GM18909 (cell line): ENCODE data around the gene METTL24.
A peak's percentile ranks its signal among the peaks of the same experiment; 100 is the strongest.
"Not testable (repeated sequence)": the region's sequence is repeated elsewhere in the genome, so short reads cannot be mapped to it uniquely, and the experiment has no call there.

Experiments
- ATAC-seq: cut with Tn5 transposase; IDR thresholded peaks from one replicate; pipeline ENCODE4 v1.9.1; 2021; ENCODE audit warnings: mild to moderate bottlenecking; ENCODE audit not compliant: unreplicated experiment, poor library complexity

Gene METTL24

GRCh38 chr6:110282412-110282811 is 75.7 kb downstream of the METTL24 start:
- ATAC-seq: no peak

- ATAC-seq: no peak
Measured at GRCh38 chr6:110277100-110277665, 81.0 kb downstream of the METTL24 start.

- not testable (repeated sequence) for ATAC-seq
Measured at GRCh38 chr6:110272781-110273180, 85.4 kb downstream of the METTL24 start.

GRCh38 chr6:110271732-110272022 is 86.5 kb downstream of the METTL24 start:
- ATAC-seq: no peak

GRCh38 chr6:110270165-110270564 is 88.0 kb downstream of the METTL24 start:
- no peak for ATAC-seq

- ATAC-seq: no peak
Measured at GRCh38 chr6:110269623-110270022, 88.5 kb downstream of the METTL24 start.

GRCh38 chr6:110266996-110267395 is 91.2 kb downstream of the METTL24 start:
- ATAC-seq: no peak

DNA sequence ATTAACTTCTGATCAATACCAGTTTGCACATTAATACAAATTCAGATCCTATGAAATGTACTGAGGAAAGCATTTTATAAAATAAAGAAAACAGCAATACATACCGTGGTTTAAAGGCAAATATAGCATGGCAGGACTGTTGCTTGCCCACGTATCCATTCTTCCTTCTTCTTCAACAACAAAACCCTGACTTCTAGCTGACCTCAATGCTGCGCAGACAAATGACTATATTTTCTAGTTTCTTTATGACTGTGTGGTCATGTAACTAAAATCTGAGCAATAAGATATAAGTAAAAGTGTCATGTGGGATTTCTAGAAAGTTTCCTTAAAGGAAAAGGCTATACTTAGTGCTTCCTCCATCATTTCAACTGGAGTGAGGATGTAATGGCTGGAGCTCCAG is 92.9 kb downstream of the METTL24 start:
- ATAC-seq: no peak

DNA sequence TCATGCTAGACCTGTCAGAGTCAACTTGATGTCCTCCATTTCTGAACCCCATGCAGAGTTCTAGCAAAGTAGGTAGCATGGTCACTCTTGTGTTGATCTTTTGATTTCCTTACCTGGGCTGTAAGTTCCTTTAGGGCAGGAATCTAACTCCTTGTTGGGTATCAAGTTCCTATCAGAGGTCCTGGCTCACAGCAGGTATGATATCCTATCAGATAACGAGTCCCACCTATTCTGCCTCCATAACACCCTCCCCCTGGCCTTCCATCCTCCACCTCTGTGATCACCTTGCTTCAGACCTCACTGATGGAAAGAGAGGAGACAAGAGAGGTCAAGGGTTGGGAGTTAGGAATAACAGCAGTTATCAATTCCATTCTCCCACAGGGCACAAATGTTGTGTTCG is 101.8 kb downstream of the METTL24 start:
- no peak for ATAC-seq

DNA sequence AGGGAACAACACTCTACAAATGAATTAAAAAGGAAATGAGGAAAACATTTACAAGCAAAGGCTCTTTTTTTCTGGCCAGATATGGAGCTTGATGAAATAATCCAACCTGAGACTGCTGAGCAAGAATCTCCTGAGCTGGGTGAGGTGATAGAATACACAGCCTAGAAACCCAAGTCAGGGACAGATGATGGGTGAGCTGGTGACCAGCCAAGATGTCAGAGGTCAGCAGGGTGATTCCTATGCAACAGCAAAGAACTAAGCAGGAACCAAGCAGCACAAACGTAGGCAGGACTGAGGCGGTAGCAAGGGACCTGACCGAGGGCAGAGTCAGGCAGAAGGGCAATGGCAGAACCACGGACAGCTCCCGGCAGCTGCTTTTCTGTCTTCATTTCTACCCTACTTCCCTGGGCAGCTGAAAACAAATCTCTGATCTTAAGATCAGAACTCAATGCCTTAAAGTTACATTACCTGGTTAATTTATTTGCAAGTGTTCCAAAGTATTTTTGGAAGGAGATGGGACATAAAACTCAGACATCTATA is 102.9 kb downstream of the METTL24 start:
- no peak for ATAC-seq

GRCh38 chr6:110250838-110251237 is 107.3 kb downstream of the METTL24 start:
- ATAC-seq: no peak

- ATAC-seq: no peak
Measured at GRCh38 chr6:110250058-110250457, 108.1 kb downstream of the METTL24 start.

DNA sequence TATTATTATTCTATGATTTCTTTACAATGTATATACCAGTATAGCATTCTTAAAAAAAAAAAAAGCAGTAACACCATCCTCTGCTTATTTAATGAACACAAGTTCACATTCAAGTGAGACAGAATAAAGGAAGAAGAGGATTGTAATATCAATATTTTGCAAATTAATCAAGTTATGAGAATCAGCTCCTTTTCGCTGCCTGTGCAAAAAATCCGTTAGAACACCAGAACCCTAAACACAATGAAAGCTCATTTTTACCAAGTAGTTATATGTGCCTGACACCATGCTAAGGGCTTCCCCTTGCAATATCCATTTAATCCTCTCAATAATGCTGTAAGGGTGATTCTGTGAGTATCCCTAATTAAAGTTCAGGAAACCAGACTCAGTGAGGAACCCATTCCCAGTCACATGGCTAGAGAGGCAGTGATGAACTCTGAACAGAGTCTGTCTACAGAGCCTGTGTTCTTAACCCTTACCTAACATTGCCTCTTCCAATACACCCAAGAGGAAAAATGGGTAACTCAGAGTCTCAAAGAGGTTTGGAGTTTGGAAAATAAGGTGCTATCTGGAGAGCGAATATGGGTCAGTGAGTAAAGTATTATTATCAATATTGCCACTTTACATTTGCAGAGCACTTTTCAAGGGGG is 111.1 kb downstream of the METTL24 start:
- no peak for ATAC-seq

GRCh38 chr6:110246378-110246777 is 111.8 kb downstream of the METTL24 start:
- ATAC-seq: no peak

DNA sequence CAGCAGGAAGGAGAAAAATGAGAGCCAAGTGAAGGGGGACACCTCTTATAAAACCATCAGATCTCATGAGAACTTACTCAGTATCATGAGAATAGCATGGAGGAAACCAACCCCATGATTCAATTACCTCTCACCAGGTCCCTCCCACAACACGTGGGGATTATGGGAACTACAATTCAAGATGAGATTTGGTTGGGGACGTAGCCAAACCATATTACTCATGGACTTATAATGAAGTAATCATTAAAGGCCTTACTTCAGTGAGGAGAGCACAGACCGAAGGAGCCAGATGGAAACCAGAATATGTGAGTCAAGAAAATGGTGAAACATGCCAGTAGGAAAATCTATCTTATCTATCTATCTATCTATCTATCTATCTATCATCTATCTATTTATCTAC is 113.5 kb downstream of the METTL24 start:
- ATAC-seq: not testable (repeated sequence)

GRCh38 chr6:110239526-110240274 is 118.4 kb downstream of the METTL24 start:
- no peak for ATAC-seq

- ATAC-seq: not testable (repeated sequence)
Measured at GRCh38 chr6:110236007-110236406, 122.1 kb downstream of the METTL24 start.

GRCh38 chr6:110233770-110234374 is 124.3 kb downstream of the METTL24 start:
- peak; percentile 96 for ATAC-seq

GRCh38 chr6:110232450-110232849 is 125.7 kb downstream of the METTL24 start:
- no peak for ATAC-seq

- ATAC-seq: no peak
Measured at GRCh38 chr6:110226261-110226660, 131.9 kb downstream of the METTL24 start.

DNA sequence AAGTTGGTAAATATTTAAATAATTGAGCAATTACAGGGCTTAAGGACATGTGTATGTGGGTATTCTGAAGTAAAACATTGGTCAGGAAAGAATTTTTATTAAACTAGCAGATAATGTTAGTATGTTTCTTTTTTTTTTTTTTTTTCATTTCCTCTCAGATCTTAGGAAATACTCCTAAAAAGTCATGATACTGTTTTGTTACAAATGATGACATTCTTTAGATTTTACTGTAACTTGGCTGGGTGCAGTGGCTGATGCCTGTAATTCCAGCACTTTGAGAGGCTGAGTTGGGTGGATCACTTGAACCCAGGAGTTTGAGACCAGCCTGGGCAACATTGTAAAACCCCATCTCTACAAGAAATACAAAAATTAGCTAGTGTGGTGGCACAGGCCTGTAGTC is 136.4 kb downstream of the METTL24 start:
- no peak for ATAC-seq
